Measurements from ENCODE around the gene KRCC1.

GRCh38 chr2:88070055-88070454, 14.5 kb upstream of the KRCC1 start:
- TF ChIP-seq CTCF (IDR thresholded peaks at IDR 0.05) (no peak), POLR2AphosphoS5 (IDR thresholded peaks at IDR 0.05; ENCODE audit: insufficient read depth in 1 of 2, low read depth in 1 of 2) (no peak), POLR2A (IDR thresholded peaks at IDR 0.05) (no peak)
